Calu3 (cell line): ENCODE results near the gene CH25H. TPM values are rescaled to one million over a fixed set of nuclear protein-coding genes. Genes with fewer than 3 reads are reported as not detected.

Experiments used
- BruUV-seq: library from RNA; stranded (reverse); fragments of 400-500 nt; replicated peaks from 2 replicates; lab custom pipeline; 2021; lab: Mats Ljungman, UMichigan
- CTCF ChIA-PET: fragments of 300-600 bp; sonication (Branson Sonifier 250); formaldehyde crosslinking; loops from one replicate; lab custom pipeline; 2022; ENCODE audit warnings: antibody characterized with exemption; lab: Charles Lee
- DNase-seq: peaks from one replicate; pipeline ENCODE4 v3.0.0; 2022
- H3K27ac Mint-ChIP-seq: one replicate; pipeline ENCODE4 v1.8.0; 2022; ENCODE audit warnings: mixed read lengths; ENCODE audit not compliant: unreplicated experiment
- H3K27me3 Mint-ChIP-seq: one replicate; pipeline ENCODE4 v1.8.0; 2022; ENCODE audit warnings: mixed read lengths; ENCODE audit not compliant: unreplicated experiment
- H3K36me3 Mint-ChIP-seq: one replicate; pipeline ENCODE4 v1.8.0; 2022; ENCODE audit warnings: mild to moderate bottlenecking, moderate library complexity, mixed read lengths; ENCODE audit not compliant: insufficient read depth, unreplicated experiment
- H3K4me1 Mint-ChIP-seq: one replicate; pipeline ENCODE4 v1.8.0; 2022; ENCODE audit warnings: mild to moderate bottlenecking, low read depth, mixed read lengths; ENCODE audit not compliant: unreplicated experiment
- H3K4me3 Mint-ChIP-seq: one replicate; pipeline ENCODE4 v1.8.0; 2022; ENCODE audit warnings: mild to moderate bottlenecking, low read depth, moderate library complexity, mixed read lengths; ENCODE audit not compliant: unreplicated experiment
- H3K9me3 Mint-ChIP-seq: one replicate; pipeline ENCODE4 v1.8.0; 2022; ENCODE audit warnings: low read depth, mixed read lengths; ENCODE audit not compliant: unreplicated experiment
- CTCF ChIP-seq: fragments of 200-600 bp; IDR thresholded peaks from one replicate; pipeline ENCODE4 v1.8.0; 2022; ENCODE audit warnings: antibody characterized with exemption; ENCODE audit not compliant: unreplicated experiment
- intact Hi-C: fragments of 100-400 bp; cut with micrococcal nuclease; formaldehyde crosslinking; loops from one replicate; pipeline ENCODE4 v1.10.0; 2022; ENCODE audit not compliant: unreplicated experiment
- total RNA-seq: library from RNA; stranded (reverse); gene quantifications from 2 replicates; pipeline ENCODE4 v1.2.3, GENCODE V29; 2022

The CH25H gene
- total RNA-seq, 1 experiment from 2014 or later, result not detected

DNA sequence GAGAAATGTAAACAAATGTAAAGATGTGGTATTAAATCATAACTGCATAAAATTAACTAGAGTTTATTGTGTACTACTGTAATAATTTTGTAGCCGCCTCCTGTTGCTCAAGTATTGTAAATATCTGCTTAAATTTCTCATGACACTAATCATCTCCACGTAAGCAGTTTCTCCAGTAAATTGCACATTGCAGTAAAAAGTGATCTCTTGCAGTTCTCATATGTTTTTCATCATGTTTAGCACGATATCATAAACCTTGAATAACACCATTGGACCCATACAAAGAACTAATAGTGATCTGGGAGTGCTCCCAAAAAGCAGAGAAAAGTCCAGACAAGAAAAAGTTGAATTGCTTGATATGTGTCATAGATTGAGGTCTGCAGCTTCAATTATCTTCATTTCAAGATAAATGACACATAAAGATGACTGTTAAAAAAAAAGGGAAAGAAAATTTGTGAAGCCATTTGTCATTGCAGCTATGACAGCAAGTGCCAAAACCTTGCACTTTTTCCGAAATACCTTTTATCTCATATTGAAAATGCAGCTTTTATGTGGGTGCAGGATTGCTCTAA is 29.2 kb upstream of the CH25H start:
- DNase-seq, result no peak
- TF ChIP-seq CTCF, result no peak
- CTCF ChIA-PET, result no interaction called here
- H3K4me1 Mint-ChIP-seq, result no peaks in the 10 kb centered on the region
- no peaks in the 10 kb centered on the region for H3K36me3 Mint-ChIP-seq
- no peak overlapping the region for H3K4me3 Mint-ChIP-seq
- intact Hi-C loops, result no loop called here
- H3K9me3 Mint-ChIP-seq, result no peaks in the 10 kb centered on the region
- BruUV-seq, result no TSS peak
- H3K27me3 Mint-ChIP-seq, result no peaks in the 10 kb centered on the region
- no peak overlapping the region for H3K27ac Mint-ChIP-seq

DNA sequence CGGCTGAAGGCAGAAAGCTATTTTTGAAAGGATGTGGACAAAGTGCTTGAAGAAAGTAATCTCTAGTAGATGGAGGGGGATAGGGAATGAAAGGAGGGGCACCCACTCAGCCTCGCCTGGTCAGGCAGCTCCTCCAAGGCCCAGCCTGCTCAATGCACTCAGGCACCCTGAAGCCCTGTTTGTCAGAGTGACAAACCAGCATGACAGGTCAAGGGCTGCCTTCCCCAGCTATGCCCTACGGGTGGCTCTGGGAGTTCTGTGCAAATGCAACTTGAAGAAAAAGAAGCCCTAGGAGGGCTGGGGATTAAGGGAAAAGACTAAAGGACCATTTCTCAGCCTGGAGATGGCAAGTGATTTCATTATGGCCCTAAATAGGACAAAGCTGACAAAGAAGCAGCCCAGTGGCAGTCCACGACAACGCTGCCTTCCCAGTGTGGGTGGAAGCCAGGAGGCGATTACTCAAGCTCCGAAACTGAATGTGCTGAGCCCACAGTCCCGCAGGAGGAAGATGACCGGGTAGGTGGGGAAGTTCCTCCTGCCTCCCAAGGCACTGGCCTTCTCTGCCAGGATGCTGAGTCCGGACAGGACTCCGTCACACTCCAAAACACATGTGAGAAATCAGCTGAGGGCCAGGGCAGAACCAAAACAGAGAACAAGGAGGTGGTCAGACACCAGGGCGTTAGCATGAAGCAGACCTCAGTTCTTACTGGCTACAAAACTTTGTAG is 28.1 kb upstream of the CH25H start:
- CTCF ChIA-PET, result no interaction called here
- no peaks in the 10 kb centered on the region for H3K4me1 Mint-ChIP-seq
- H3K4me3 Mint-ChIP-seq, result no peak overlapping the region
- H3K27ac Mint-ChIP-seq, result no peak overlapping the region
- no peak for TF ChIP-seq CTCF
- no TSS peak for BruUV-seq
- H3K9me3 Mint-ChIP-seq, result no peaks in the 10 kb centered on the region
- H3K27me3 Mint-ChIP-seq, result no peaks in the 10 kb centered on the region
- H3K36me3 Mint-ChIP-seq, result no peaks in the 10 kb centered on the region
- no peak for DNase-seq
- intact Hi-C loops, result no loop called here

GRCh38 chr10:89233033-89233432 is 25.9 kb upstream of the CH25H start:
- CTCF ChIA-PET, result no interaction called here

DNA sequence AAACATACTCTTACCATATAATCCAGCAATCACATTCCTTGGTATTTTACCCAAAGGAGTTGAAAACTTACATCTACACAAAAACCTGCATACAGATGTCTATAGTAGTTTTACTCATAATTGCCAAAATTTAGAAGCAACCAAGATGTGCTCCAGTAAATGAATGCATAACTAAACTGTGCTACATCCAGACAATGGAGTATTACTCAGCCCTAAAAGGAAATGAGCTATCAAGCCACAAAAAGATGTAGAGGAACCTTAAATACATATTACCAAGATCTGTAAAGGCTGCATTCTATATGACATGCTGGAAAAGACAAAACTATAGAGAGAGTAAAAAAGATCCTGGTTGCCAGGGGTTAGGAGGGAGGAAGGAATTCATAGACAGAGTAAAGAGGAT is 21.8 kb upstream of the CH25H start:
- Mint-ChIP-seq H3K36me3 (no peaks in the 10 kb centered on the region), H3K27ac (no peak overlapping the region), H3K4me3 (no peak overlapping the region), H3K4me1 (no peaks in the 10 kb centered on the region), H3K27me3 (no peaks in the 10 kb centered on the region), H3K9me3 (no peaks in the 10 kb centered on the region)
- no peak for TF ChIP-seq CTCF
- CTCF ChIA-PET, result no interaction called here
- intact Hi-C loops, result no loop called here
- no TSS peak for BruUV-seq
- DNase-seq, result no peak

More at GRCh38 chr10:89233033-89233432, 25.9 kb upstream of the CH25H start:
- Mint-ChIP-seq H3K27me3 (no peaks in the 10 kb centered on the region), H3K9me3 (no peaks in the 10 kb centered on the region), H3K4me3 (no peak overlapping the region), H3K27ac (no peak overlapping the region), H3K4me1 (no peaks in the 10 kb centered on the region), H3K36me3 (no peaks in the 10 kb centered on the region)
- no peak for TF ChIP-seq CTCF
- intact Hi-C loops, result no loop called here
- no TSS peak for BruUV-seq
- no peak for DNase-seq
